ENCODE measurements around the gene FRAT1. TPM values are rescaled to one million over a fixed set of nuclear protein-coding genes. Genes with fewer than 3 reads are reported as not detected.

FRAT1 gene
- total RNA-seq, 1 experiment from 2014 or later, result 2.3 TPM

DNA sequence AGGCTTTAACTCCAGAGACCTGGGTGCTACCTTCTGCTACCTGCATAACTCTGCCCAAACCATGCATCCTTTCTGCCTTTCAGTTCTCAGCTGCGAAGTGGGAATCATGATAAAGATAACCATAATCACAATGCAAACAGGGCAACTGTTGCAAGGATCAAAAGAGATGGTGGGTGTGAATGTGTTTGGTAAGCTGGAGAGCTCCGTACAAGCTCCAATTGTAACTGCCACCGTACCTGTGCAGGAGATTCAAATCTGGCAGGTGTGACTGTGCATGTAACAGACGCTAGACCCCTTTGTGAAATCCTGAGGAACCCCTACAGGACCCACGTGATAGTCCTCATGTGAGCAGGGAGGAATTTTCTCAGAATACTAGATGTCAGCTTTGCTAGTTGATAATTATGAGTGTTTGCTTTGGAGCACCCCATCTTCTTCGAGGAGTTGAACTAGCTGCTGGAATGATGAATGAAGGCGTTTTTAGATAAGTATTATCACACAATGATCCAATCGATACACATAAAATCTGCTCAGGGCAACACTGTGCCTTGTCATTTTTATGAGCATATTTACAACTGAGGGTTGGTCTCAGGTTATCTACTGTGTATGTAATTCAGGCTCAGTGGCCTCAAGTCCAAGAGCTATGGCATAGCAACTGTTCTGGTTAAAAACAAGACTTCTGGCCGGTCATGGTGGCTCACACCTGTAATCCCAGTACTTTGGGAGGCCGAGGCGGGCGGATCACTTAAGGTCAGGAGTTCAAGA lies 30.9 kb downstream of the FRAT1 start:
- intact Hi-C loops (cut with micrococcal nuclease; ENCODE audit: unreplicated experiment), result no loop called here
- H3K36me3 ChIP-seq (ENCODE audit: control insufficient read depth, insufficient read depth, low read length), result no peaks in the 10 kb centered on the region
- H3K27ac Mint-ChIP-seq (ENCODE audit: unreplicated experiment), result peak overlapping the region; percentile 22

GRCh38 chr10:97353945-97354344 lies 34.9 kb downstream of the FRAT1 start:
- TF ChIP-seq CTCF (IDR thresholded peaks at IDR 0.05; ENCODE audit: insufficient read depth in 1 of 2, low read depth in 1 of 2, low read length in 1 of 2, severe bottlenecking in 1 of 2, unreplicated experiment in 1 of 2), result no peak
- no peaks in the 10 kb centered on the region for H3K9me3 ChIP-seq
- no TSS peak for BruUV-seq (replicated peaks)
- Mint-ChIP-seq H3K27ac (ENCODE audit: unreplicated experiment) (no peak overlapping the region), H3K36me3 (ENCODE audit: insufficient read depth, unreplicated experiment) (peaks cover 24% of the 10 kb centered on the region), H3K4me3 (ENCODE audit: unreplicated experiment) (no peak overlapping the region), H3K27me3 (ENCODE audit: insufficient read depth, unreplicated experiment) (no peaks in the 10 kb centered on the region), H3K9me3 (ENCODE audit: unreplicated experiment) (no peaks in the 10 kb centered on the region), H3K4me1 (ENCODE audit: low read depth, unreplicated experiment) (no peaks in the 10 kb centered on the region)
- intact Hi-C loops (cut with micrococcal nuclease; ENCODE audit: unreplicated experiment), result loop anchor here (2.0 kb wide), 1 partner anchor 75 kb away; no protein-coding TSS in a partner anchor
- H3K36me3 ChIP-seq (ENCODE audit: control insufficient read depth, insufficient read depth, low read length), result no peaks in the 10 kb centered on the region
- no peak overlapping the region for H3K4me3 ChIP-seq (ENCODE audit: low read depth, low read length)
- H3K27me3 ChIP-seq (replicated peaks; ENCODE audit: control insufficient read depth, insufficient read depth, low read length), result no peaks in the 10 kb centered on the region
- ChIA-PET POLR2A (no interaction called here), CTCF (interaction anchor here (0.6 kb wide), 1 partner anchor 129 kb away, joined by 3 read pairs; no protein-coding TSS in a partner anchor)
- peaks cover 3% of the 10 kb centered on the region; the same call in 1 of the 2 replicates for H3K4me1 ChIP-seq
- DNase-seq, result no peak

More for the DNA sequence above, 30.9 kb downstream of the FRAT1 start:
- DNase-seq, result peak in 1 of 2 experiments; percentile 10
- no peaks in the 10 kb centered on the region for H3K4me1 Mint-ChIP-seq (ENCODE audit: low read depth, unreplicated experiment)
- H3K9me3 ChIP-seq, result no peaks in the 10 kb centered on the region
- no peaks in the 10 kb centered on the region for H3K27me3 Mint-ChIP-seq (ENCODE audit: insufficient read depth, unreplicated experiment)
- H3K9me3 Mint-ChIP-seq (ENCODE audit: unreplicated experiment), result no peaks in the 10 kb centered on the region
- CTCF ChIA-PET, result interaction anchor here (0.7 to 1.0 kb wide), 3 partner anchors 9 to 71 kb away, joined by 3 to 4 read pairs (median 3); no protein-coding TSS in a partner anchor
- POLR2A ChIA-PET, result no interaction called here
- H3K4me1 ChIP-seq, result peaks cover 3% of the 10 kb centered on the region; the same call in 1 of the 2 replicates
- no peak overlapping the region for H3K4me3 ChIP-seq (ENCODE audit: low read depth, low read length)
- no peak overlapping the region for H3K4me3 Mint-ChIP-seq (ENCODE audit: unreplicated experiment)
- no TSS peak for BruUV-seq (replicated peaks)
- TF ChIP-seq CTCF (IDR thresholded peaks at IDR 0.05; ENCODE audit: insufficient read depth in 1 of 2, low read depth in 1 of 2, low read length in 1 of 2, severe bottlenecking in 1 of 2, unreplicated experiment in 1 of 2), result no peak
- H3K27me3 ChIP-seq (replicated peaks; ENCODE audit: control insufficient read depth, insufficient read depth, low read length), result no peaks in the 10 kb centered on the region
- peaks cover 10% of the 10 kb centered on the region for H3K36me3 Mint-ChIP-seq (ENCODE audit: insufficient read depth, unreplicated experiment)

DNA sequence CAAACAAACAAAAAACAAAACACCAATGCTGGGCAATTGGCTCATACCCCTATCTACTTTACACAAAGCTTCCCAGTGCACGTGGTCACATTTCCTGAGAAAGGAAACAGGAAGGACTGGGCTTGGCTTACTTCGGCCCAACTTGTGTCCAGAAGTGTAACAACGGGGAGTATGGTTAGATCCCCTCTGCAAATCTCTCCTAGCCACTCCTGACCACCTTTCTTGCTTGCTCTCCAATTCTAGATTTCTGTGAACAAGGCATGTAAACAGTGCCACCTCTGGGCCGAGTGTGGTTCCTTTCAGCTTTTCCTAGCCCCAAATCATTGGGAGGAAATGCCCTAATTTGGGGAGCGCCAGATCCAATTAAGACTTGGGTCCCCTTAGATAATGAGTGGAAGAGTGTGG lies 36.5 kb downstream of the FRAT1 start:
- CTCF ChIA-PET, result interaction anchor here (0.8 to 1.8 kb wide), 2 partner anchors 77 to 282 kb away, joined by 3 to 10 read pairs; no protein-coding TSS in a partner anchor
- H3K4me3 ChIP-seq (ENCODE audit: low read depth, low read length), result no peak overlapping the region
- no TSS peak for BruUV-seq (replicated peaks)
- Mint-ChIP-seq H3K4me3 (ENCODE audit: unreplicated experiment) (no peak overlapping the region), H3K4me1 (ENCODE audit: low read depth, unreplicated experiment) (no peaks in the 10 kb centered on the region), H3K27me3 (ENCODE audit: insufficient read depth, unreplicated experiment) (no peaks in the 10 kb centered on the region), H3K9me3 (ENCODE audit: unreplicated experiment) (no peaks in the 10 kb centered on the region), H3K27ac (ENCODE audit: unreplicated experiment) (peak overlapping the region; percentile 26), H3K36me3 (ENCODE audit: insufficient read depth, unreplicated experiment) (peaks cover 23% of the 10 kb centered on the region)
- intact Hi-C loops (cut with micrococcal nuclease; ENCODE audit: unreplicated experiment), result loop anchor here (2.0 kb wide), 1 partner anchor 77 kb away; no protein-coding TSS in a partner anchor
- DNase-seq, result peak in 1 of 2 experiments; percentile 27
- H3K9me3 ChIP-seq, result no peaks in the 10 kb centered on the region
- TF ChIP-seq CTCF (IDR thresholded peaks at IDR 0.05; ENCODE audit: insufficient read depth in 1 of 2, low read depth in 1 of 2, low read length in 1 of 2, severe bottlenecking in 1 of 2, unreplicated experiment in 1 of 2), result peak; percentile 14 to 60
- no peaks in the 10 kb centered on the region for H3K4me1 ChIP-seq
- POLR2A ChIA-PET, result no interaction called here
- no peaks in the 10 kb centered on the region for H3K36me3 ChIP-seq (ENCODE audit: control insufficient read depth, insufficient read depth, low read length)
- no peaks in the 10 kb centered on the region for H3K27me3 ChIP-seq (replicated peaks; ENCODE audit: control insufficient read depth, insufficient read depth, low read length)

Data from Caco-2 (cell line).